Hippocampal formation (tissue), 2 donors: ENCODE data around the gene TLK1.
A peak's percentile ranks its signal among the peaks of the same experiment; 100 is the strongest.
"Not testable (repeated sequence)": the region's sequence is repeated elsewhere in the genome, so short reads cannot be mapped to it uniquely, and the experiment has no call there.

Experiments
- DNase-seq, 2 donors: peaks; one replicate each; lab custom pipeline; 2025; lab: John Stamatoyannopoulos, UW

TLK1 gene

DNA sequence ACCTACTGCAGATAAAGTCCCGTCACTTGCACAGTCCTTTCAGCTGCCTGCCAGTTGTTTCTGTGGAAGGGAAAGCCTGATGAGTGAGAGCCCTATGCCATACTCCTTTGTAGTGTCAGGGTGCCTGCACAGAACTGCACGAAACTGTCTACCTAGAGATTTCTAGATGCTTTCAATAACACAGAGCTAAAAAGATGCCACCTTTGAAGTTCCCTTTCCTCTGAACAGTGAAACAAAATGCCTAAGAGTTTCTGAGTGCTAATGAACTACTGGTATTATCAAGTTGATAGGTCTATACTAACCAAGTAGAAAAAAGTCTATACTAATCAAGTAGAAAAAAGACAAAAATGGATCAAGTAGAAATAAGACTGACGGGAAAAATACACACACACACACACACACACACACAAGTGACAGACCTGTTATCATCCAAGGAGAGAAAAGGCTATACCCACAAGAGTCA lies 79.0 kb downstream of the TLK1 start:
- DNase-seq, result no peak

- DNase-seq, result no peak
Observed at GRCh38 chr2:171080607-171081006, 80.1 kb downstream of the TLK1 start.

DNA sequence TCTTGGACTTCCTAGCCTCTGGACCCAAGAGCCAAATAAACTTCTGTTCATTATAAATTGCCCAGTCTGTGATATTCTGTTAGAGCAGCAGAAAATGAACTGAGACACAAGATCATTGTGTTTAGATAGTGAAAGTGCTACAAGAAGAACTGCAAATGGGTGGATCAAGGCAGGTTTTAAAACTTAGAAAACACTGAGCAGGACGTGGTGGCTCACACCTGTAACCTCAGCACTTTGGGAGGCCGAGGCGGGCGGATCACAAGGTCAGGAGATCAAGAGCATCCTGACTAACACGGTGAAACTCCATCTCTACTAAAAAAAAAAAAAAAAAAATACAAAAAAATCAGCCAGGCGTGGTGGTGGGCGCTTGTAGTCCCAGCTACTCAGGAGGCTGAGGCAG lies 84.3 kb downstream of the TLK1 start:
- DNase-seq, result not testable (repeated sequence)

DNA sequence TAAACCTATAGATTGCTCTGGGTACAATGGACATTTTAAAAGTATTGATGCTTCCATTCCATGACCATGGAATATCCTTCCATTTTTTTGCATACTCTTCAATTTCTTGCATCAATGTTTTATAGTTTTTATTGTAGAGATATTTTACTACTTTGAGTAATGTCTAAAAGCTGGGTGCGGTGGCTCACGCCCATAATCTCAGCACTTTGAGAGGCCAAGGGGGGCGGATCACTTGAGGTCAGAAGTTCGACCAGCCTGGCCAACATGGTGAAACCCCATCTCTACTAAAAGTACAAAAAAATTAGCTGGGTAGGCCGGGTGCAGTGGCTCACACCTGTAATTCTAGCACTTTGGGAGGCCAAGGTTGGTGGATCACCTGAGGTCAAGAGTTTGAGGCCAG lies 88.5 kb downstream of the TLK1 start:
- no peak for DNase-seq

GRCh38 chr2:171069286-171069956 lies 91.3 kb downstream of the TLK1 start:
- no peak for DNase-seq

- no peak for DNase-seq
Observed at GRCh38 chr2:171066110-171066509, 94.6 kb downstream of the TLK1 start.

- no peak for DNase-seq
Observed at GRCh38 chr2:171057575-171057974, 103.1 kb downstream of the TLK1 start.

DNA sequence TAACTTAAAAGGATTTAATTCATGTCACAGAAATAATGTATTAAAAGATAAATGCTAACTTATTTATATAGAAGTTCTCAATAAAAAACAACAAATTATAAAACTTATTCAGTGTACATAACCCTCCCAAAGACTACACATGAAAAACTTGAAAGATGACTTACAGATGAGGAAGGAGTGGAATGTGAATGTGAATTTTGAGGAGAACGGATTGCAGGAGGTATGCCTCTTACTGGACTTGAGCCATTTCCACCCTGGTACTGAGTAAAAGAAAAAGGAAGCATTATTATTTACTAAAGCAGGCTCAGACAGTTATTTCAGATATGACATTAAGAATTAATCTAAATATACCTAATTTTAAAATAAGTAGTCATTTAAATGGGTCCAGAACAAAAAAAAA lies 104.4 kb downstream of the TLK1 start:
- no peak for DNase-seq

- no peak for DNase-seq
Observed at GRCh38 chr2:171049691-171050090, 111.0 kb downstream of the TLK1 start.

- DNase-seq, result no peak
Observed at GRCh38 chr2:171046048-171046560, 114.6 kb downstream of the TLK1 start.

- no peak for DNase-seq
Observed at GRCh38 chr2:171044416-171044815, 116.3 kb downstream of the TLK1 start.

DNA sequence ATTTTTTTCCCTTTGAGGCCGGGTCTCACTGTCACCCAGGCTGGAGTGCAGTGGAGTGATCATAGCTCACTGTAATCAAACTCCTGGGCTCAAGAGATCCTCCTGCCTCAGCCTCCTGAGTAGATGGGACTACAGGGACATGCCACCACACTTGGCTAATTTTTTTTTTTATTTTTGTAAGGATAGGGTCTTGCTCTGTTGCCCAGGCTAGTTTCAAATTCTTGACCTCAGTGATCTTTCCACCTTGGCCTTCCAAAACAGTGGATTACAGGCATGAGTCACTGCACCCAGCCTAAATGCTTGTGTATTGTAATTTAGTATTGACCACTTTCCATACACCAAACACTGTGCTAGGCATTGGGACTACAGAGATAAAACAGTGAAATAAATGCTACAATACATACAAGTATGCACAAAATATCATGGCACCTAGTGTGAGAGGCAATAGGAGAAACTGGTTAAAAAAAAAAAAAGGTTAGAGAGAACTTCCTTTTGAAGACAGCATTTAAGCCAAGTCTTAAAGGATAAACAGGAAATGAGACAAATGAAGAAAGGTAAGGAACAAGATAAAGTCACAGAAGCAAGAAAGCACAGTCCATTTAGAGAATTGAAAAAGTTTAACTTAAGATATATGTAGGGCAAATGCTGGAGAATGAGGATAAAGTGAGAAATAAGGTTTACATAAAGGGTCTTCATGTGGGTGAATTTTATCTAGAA lies 118.3 kb downstream of the TLK1 start:
- no peak for DNase-seq

DNA sequence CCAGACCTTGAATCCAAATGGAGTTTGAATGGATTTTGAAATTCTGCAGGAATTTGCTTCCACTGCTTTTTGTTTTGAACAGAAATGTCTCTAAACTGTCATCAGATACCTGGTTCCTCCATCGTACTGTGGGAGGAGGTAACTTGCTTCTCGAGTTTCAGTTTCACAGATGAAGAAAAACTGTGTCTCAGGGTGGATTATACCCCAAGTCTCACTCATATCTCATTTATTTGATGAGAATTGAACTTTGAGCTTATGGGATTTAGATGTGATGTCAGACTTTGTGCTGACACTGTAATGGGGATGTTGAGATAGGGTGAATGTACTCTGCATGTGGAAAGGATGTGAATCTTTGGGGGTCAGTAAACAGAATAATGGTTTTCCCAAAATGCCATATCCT lies 124.2 kb downstream of the TLK1 start:
- no peak for DNase-seq

DNA sequence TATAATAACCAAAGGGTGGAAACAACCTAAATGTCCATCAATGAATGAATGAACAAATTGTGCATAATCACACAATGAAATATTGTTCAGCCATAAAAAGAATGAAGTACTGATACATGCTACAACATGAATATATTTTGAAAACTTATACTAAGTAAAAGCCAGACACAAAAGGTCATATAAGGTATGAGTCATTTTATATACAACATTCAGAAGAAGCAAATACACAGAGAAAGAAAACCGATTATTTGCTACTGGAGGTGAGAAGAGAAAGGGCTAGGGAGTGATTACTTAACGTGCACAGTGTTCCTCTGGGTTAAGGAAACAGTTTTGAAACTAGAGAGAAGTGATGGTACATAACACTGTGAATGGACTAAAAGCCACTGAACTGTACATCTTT lies 126.4 kb downstream of the TLK1 start:
- no peak for DNase-seq

- DNase-seq, result no peak
Observed at GRCh38 chr2:171025214-171025613, 135.5 kb downstream of the TLK1 start.

DNA sequence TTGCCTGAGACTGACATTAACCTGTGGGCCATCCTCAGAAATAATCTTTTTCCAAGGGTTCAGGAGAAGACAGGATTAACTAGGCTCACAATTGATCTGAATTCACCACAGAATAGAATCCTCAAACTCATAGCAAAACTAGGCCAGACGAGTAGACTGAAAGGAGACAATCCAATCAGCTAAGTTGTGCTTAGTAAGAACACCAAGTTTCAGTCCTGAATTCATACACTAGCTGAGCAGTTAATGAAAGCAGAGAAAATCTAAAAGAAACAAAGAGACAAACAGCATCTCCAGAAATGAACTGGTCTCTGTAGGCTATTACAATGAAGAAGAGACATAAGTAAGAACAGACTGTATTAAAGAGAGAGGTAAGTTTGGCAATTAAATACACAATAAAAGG lies 142.2 kb downstream of the TLK1 start:
- no peak for DNase-seq

DNA sequence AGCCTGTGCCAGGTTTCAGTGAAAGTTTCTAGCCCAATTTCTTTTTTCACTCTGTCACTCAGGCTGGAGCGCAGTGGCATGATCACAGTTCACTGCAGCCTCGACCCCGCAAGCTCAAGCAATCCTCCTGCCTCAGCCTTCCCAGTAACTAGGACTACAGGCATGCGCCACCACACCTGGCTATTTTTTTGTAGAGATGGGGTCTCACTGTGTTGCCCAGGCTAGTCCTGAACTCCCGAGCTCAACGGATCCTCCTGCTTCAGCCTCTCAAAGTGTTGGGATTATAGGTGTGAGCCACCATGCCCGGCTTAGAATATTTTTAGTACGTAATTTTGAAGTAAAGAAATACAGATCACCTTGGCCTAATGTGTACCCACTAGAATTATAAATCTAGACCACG lies 144.6 kb downstream of the TLK1 start:
- no peak for DNase-seq

DNA sequence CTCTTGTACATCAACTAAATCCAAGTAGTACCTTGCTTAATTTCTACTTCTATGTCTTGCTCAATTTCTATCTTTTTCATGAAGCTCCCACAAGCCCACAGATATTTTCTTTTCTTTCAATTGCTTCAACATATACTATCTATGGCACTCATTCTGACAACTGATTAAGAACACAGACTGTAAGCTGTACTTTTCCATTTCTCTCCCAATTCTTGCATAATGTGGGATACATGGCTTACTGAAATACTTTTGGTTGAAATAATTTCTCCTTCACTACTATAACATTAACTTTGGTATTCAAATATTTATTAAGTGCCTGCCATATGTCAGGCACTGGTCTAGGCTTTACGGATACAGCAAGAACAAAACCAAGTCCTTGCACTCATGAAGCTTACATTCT lies 146.8 kb downstream of the TLK1 start:
- DNase-seq, result no peak

- no peak for DNase-seq
Observed at GRCh38 chr2:171009386-171009785, 151.3 kb downstream of the TLK1 start.

- DNase-seq, result no peak
Observed at GRCh38 chr2:171008550-171009205, 152.0 kb downstream of the TLK1 start.

GRCh38 chr2:171004833-171005232 lies 155.9 kb downstream of the TLK1 start:
- DNase-seq, result no peak

- DNase-seq, result peak in 1 of 2 donors; percentile 6
Observed at GRCh38 chr2:171004363-171004762, 156.3 kb downstream of the TLK1 start.

- DNase-seq, result no peak
Observed at GRCh38 chr2:170999654-171000053, 161.0 kb downstream of the TLK1 start.
